GM23338 (cell line): ENCODE measurements around the gene S100A11. TPM values are rescaled to one million over a fixed set of nuclear protein-coding genes. Genes with fewer than 3 reads are reported as not detected.

Experiments used
- ATAC-seq: fragments of 200-7000 bp; cut with Tn5 transposase; 3 replicates; pipeline ENCODE4 v1.9.1; 2020
- DNase-seq: peaks from one replicate; pipeline ENCODE4 v3.0.0-alpha.2; 2015; ENCODE audit warnings: low spot score
- H2AFZ ChIP-seq: fragments of 200-600 bp; sonication (generic); 2 replicates; pipeline ENCODE4 v1.8.0; 2016; ENCODE audit warnings: antibody characterized with exemption, mild to moderate bottlenecking, moderate library complexity
- H3F3A ChIP-seq: fragments of 200-600 bp; sonication (generic); replicated peaks from 2 replicates; pipeline ENCODE4 v1.8.0; 2017; ENCODE audit warnings: antibody characterized with exemption, mixed run types, low read depth
- H3K27ac ChIP-seq: fragments of 200-600 bp; sonication (generic); 2 replicates; pipeline ENCODE4 v1.6.1; 2016; ENCODE audit warnings: low read depth
- H3K27me3 ChIP-seq: fragments of 200-600 bp; sonication (generic); 2 replicates; pipeline ENCODE4 v1.8.0; 2016; ENCODE audit warnings: mild to moderate bottlenecking, mixed run types, moderate library complexity; ENCODE audit not compliant: insufficient read depth
- H3K36me3 ChIP-seq: fragments of 200-600 bp; sonication (generic); 2 replicates; pipeline ENCODE4 v1.8.0; 2016; ENCODE audit warnings: mild to moderate bottlenecking; ENCODE audit not compliant: insufficient read depth
- H3K4me1 ChIP-seq: fragments of 200-600 bp; sonication (generic); 2 replicates; pipeline ENCODE4 v1.8.0; 2016; ENCODE audit warnings: mild to moderate bottlenecking, moderate library complexity; ENCODE audit not compliant: insufficient read depth
- H3K4me2 ChIP-seq: fragments of 200-600 bp; sonication (generic); 2 replicates; pipeline ENCODE4 v1.7.1; 2017; ENCODE audit warnings: mixed run types
- H3K4me3 ChIP-seq: fragments of 200-600 bp; sonication (generic); 2 replicates; pipeline ENCODE4 v1.6.1; 2016; ENCODE audit warnings: mixed run types
- H3K79me2 ChIP-seq: fragments of 200-600 bp; sonication (generic); replicated peaks from 2 replicates; pipeline ENCODE4 v1.8.0; 2017; ENCODE audit warnings: mild to moderate bottlenecking; ENCODE audit not compliant: insufficient read depth
- H3K9me2 ChIP-seq: fragments of 200-600 bp; sonication (generic); 2 replicates; pipeline ENCODE4 v1.8.0; 2017; ENCODE audit not compliant: insufficient read depth
- H4K20me1 ChIP-seq: fragments of 200-600 bp; sonication (generic); replicated peaks from 2 replicates; pipeline ENCODE4 v1.8.0; 2017; ENCODE audit warnings: mild to moderate bottlenecking; ENCODE audit not compliant: insufficient read depth
- H3K27ac Mint-ChIP-seq: 2 replicates; pipeline ENCODE4 v1.8.0; 2020; ENCODE audit warnings: inconsistent platforms, mild to moderate bottlenecking, moderate library complexity, mixed read lengths
- H3K27me3 Mint-ChIP-seq: 3 replicates; pipeline ENCODE4 v1.8.0; 2022; ENCODE audit warnings: low read depth, mild to moderate bottlenecking, moderate library complexity, mixed read lengths, inconsistent platforms; ENCODE audit not compliant: insufficient read depth, poor library complexity
- H3K36me3 Mint-ChIP-seq: 3 replicates; pipeline ENCODE4 v1.8.0; 2021; ENCODE audit warnings: low read depth, mild to moderate bottlenecking, inconsistent platforms, moderate library complexity, mixed read lengths
- H3K4me1 Mint-ChIP-seq: 3 replicates; pipeline ENCODE4 v1.8.0; 2020; ENCODE audit warnings: mild to moderate bottlenecking, inconsistent platforms, mixed read lengths
- H3K4me3 Mint-ChIP-seq: 3 replicates; pipeline ENCODE4 v1.8.0; 2021; ENCODE audit warnings: moderate library complexity, mild to moderate bottlenecking, inconsistent platforms, mixed read lengths
- H3K9me3 Mint-ChIP-seq: 3 replicates; pipeline ENCODE4 v1.8.0; 2020; ENCODE audit warnings: moderate library complexity, mild to moderate bottlenecking, inconsistent platforms, mixed read lengths
- CREB1 ChIP-seq: fragments of 250-450 bp; sonication (Bioruptor Pico); IDR thresholded peaks from 2 replicates; pipeline ENCODE4 v1.5.0; 2020; ENCODE audit warnings: low read depth, mild to moderate bottlenecking, moderate library complexity
- EZH2phosphoT487 ChIP-seq: fragments of 200-600 bp; sonication (generic); IDR thresholded peaks from one replicate; pipeline ENCODE4 v1.8.1; 2018; ENCODE audit warnings: antibody characterized with exemption; ENCODE audit not compliant: unreplicated experiment
- NANOG ChIP-seq: IDR thresholded peaks from 2 replicates; pipeline ENCODE4 v1.6.1; 2016; ENCODE audit warnings: antibody characterized with exemption, borderline replicate concordance
- POLR2AphosphoS5 ChIP-seq: IDR thresholded peaks from 2 replicates; pipeline ENCODE4 v1.6.1; 2016; ENCODE audit warnings: antibody characterized with exemption, low read depth
- STAT1 ChIP-seq: IDR thresholded peaks from one replicate; pipeline ENCODE4 v1.6.1; 2016; ENCODE audit warnings: antibody characterized with exemption; ENCODE audit not compliant: unreplicated experiment
- ZNF114 ChIP-seq: fragments of 250-450 bp; sonication (Bioruptor Pico); IDR thresholded peaks from 2 replicates; pipeline ENCODE4 v1.5.0; 2020; ENCODE audit warnings: mild to moderate bottlenecking, moderate library complexity
- ZNF331 ChIP-seq: fragments of 250-450 bp; sonication (Bioruptor Pico); IDR thresholded peaks from 2 replicates; pipeline ENCODE4 v1.5.0; 2020; ENCODE audit warnings: low read depth, mild to moderate bottlenecking, moderate library complexity
- polyA plus RNA-seq: library from polyadenylated mRNA; unstranded; fragments of >200 nt; fragmentation: Nextera tagmentation; extraction: Ambion mirVana; gene quantifications from 2 replicates; pipeline ENCODE4 v1.2.1, GENCODE V29; 2016
- total RNA-seq: library from RNA; depleted of rRNA; stranded (reverse); fragments of >200 nt; shearing (Covaris generic); gene quantifications from 2 replicates; pipeline ENCODE4 v1.2.3, GENCODE V29; 2014
- TF ChIP-seq, protein P1 (sequence below): fragments of 250-450 bp; sonication (Bioruptor Pico); IDR thresholded peaks from 2 replicates; pipeline ENCODE4 v1.5.0; 2020; ENCODE audit warnings: mild to moderate bottlenecking, moderate library complexity
- TF ChIP-seq, protein P2 (sequence below): IDR thresholded peaks from 2 replicates; pipeline ENCODE4 v1.6.1; 2016; ENCODE audit warnings: antibody characterized with exemption
- TF ChIP-seq, protein P3 (sequence below): IDR thresholded peaks from one replicate; pipeline ENCODE4 v1.6.1; 2018; ENCODE audit warnings: antibody characterized with exemption; ENCODE audit not compliant: unreplicated experiment

Gene S100A11
- total and polyA plus RNA-seq, 2 experiments from 2014 or later, result 73.1 to 596 TPM

DNA sequence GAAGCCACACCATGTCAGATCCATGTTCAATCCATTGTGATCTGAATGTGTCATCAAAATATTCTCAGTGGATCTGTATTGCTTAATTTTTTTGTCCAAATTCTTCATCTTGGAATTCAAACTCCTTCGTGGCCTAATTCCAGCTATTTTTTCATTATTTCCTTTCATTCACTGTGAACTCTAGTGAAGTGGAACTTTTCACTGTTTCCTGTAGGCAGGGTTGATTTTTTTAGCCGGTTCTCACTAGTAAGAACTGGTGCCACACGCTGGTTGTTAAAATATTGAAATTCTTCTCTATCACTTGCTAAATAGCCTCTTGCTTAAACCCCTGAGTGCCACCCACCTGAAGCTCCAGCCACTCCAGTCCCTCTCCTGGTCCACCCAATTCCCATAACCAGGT, 7.6 kb upstream of the S100A11 start:
- H3K4me3 ChIP-seq, result 0 out of 2 replicates have a peak overlapping the region, but pooled peaks have one; percentile 0
- peaks cover 21% of the 10 kb centered on the region for H3K27me3 ChIP-seq
- peaks cover 40% of the 10 kb centered on the region for H3K4me1 ChIP-seq
- TF ChIP-seq, protein P1, sequence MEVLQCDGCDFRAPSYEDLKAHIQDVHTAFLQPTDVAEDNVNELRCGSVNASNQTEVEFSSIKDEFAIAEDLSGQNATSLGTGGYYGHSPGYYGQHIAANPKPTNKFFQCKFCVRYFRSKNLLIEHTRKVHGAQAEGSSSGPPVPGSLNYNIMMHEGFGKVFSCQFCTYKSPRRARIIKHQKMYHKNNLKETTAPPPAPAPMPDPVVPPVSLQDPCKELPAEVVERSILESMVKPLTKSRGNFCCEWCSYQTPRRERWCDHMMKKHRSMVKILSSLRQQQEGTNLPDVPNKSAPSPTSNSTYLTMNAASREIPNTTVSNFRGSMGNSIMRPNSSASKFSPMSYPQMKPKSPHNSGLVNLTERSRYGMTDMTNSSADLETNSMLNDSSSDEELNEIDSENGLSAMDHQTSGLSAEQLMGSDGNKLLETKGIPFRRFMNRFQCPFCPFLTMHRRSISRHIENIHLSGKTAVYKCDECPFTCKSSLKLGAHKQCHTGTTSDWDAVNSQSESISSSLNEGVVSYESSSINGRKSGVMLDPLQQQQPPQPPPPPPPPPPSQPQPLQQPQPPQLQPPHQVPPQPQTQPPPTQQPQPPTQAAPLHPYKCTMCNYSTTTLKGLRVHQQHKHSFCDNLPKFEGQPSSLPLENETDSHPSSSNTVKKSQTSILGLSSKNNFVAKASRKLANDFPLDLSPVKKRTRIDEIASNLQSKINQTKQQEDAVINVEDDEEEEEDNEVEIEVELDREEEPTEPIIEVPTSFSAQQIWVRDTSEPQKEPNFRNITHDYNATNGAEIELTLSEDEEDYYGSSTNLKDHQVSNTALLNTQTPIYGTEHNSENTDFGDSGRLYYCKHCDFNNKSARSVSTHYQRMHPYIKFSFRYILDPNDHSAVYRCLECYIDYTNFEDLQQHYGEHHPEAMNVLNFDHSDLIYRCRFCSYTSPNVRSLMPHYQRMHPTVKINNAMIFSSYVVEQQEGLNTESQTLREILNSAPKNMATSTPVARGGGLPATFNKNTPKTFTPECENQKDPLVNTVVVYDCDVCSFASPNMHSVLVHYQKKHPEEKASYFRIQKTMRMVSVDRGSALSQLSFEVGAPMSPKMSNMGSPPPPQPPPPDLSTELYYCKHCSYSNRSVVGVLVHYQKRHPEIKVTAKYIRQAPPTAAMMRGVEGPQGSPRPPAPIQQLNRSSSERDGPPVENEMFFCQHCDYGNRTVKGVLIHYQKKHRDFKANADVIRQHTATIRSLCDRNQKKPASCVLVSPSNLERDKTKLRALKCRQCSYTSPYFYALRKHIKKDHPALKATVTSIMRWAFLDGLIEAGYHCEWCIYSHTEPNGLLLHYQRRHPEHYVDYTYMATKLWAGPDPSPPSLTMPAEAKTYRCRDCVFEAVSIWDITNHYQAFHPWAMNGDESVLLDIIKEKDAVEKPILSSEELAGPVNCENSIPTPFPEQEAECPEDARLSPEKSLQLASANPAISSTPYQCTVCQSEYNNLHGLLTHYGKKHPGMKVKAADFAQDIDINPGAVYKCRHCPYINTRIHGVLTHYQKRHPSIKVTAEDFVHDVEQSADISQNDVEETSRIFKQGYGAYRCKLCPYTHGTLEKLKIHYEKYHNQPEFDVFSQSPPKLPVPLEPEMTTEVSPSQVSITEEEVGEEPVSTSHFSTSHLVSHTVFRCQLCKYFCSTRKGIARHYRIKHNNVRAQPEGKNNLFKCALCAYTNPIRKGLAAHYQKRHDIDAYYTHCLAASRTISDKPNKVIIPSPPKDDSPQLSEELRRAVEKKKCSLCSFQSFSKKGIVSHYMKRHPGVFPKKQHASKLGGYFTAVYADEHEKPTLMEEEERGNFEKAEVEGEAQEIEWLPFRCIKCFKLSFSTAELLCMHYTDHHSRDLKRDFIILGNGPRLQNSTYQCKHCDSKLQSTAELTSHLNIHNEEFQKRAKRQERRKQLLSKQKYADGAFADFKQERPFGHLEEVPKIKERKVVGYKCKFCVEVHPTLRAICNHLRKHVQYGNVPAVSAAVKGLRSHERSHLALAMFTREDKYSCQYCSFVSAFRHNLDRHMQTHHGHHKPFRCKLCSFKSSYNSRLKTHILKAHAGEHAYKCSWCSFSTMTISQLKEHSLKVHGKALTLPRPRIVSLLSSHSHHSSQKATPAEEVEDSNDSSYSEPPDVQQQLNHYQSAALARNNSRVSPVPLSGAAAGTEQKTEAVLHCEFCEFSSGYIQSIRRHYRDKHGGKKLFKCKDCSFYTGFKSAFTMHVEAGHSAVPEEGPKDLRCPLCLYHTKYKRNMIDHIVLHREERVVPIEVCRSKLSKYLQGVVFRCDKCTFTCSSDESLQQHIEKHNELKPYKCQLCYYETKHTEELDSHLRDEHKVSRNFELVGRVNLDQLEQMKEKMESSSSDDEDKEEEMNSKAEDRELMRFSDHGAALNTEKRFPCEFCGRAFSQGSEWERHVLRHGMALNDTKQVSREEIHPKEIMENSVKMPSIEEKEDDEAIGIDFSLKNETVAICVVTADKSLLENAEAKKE, result no peak
- TF ChIP-seq, protein P2, sequence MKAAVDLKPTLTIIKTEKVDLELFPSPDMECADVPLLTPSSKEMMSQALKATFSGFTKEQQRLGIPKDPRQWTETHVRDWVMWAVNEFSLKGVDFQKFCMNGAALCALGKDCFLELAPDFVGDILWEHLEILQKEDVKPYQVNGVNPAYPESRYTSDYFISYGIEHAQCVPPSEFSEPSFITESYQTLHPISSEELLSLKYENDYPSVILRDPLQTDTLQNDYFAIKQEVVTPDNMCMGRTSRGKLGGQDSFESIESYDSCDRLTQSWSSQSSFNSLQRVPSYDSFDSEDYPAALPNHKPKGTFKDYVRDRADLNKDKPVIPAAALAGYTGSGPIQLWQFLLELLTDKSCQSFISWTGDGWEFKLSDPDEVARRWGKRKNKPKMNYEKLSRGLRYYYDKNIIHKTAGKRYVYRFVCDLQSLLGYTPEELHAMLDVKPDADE, result no peak
- TF ChIP-seq ZNF331 (CRISPR knock-in tag), result no peak
- TF ChIP-seq NANOG, result no peak
- TF ChIP-seq STAT1, result no peak
- TF ChIP-seq EZH2phosphoT487, result no peak
- no peak for TF ChIP-seq POLR2AphosphoS5
- no peak for TF ChIP-seq CREB1 (CRISPR knock-in tag)
- TF ChIP-seq ZNF114 (CRISPR knock-in tag), result no peak
- TF ChIP-seq, protein P3, sequence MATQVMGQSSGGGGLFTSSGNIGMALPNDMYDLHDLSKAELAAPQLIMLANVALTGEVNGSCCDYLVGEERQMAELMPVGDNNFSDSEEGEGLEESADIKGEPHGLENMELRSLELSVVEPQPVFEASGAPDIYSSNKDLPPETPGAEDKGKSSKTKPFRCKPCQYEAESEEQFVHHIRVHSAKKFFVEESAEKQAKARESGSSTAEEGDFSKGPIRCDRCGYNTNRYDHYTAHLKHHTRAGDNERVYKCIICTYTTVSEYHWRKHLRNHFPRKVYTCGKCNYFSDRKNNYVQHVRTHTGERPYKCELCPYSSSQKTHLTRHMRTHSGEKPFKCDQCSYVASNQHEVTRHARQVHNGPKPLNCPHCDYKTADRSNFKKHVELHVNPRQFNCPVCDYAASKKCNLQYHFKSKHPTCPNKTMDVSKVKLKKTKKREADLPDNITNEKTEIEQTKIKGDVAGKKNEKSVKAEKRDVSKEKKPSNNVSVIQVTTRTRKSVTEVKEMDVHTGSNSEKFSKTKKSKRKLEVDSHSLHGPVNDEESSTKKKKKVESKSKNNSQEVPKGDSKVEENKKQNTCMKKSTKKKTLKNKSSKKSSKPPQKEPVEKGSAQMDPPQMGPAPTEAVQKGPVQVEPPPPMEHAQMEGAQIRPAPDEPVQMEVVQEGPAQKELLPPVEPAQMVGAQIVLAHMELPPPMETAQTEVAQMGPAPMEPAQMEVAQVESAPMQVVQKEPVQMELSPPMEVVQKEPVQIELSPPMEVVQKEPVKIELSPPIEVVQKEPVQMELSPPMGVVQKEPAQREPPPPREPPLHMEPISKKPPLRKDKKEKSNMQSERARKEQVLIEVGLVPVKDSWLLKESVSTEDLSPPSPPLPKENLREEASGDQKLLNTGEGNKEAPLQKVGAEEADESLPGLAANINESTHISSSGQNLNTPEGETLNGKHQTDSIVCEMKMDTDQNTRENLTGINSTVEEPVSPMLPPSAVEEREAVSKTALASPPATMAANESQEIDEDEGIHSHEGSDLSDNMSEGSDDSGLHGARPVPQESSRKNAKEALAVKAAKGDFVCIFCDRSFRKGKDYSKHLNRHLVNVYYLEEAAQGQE, result no peak
- H3K79me2 ChIP-seq, result no peaks in the 10 kb centered on the region
- H4K20me1 ChIP-seq, result no peaks in the 10 kb centered on the region
- Mint-ChIP-seq H3K36me3 (no peaks in the 10 kb centered on the region), H3K27me3 (peaks cover 12% of the 10 kb centered on the region), H3K27ac (no peak overlapping the region), H3K9me3 (no peaks in the 10 kb centered on the region), H3K4me3 (no peak overlapping the region; the same call in 2 of the 3 replicates), H3K4me1 (peaks cover 32% of the 10 kb centered on the region)
- no peaks in the 10 kb centered on the region for H3K36me3 ChIP-seq
- peaks cover 9% of the 10 kb centered on the region for H3F3A ChIP-seq
- H3K9me2 ChIP-seq, result peaks cover 17% of the 10 kb centered on the region
- H3K4me2 ChIP-seq, result peak overlapping the region; percentile 55
- no peak for DNase-seq
- peak overlapping the region; percentile 9; the same call in 1 of the 2 replicates for H3K27ac ChIP-seq
- H2AFZ ChIP-seq, result no peak overlapping the region
- ATAC-seq, result no peak
